AG09319 (cell line): ENCODE measurements around the gene LGALS7B.

ENCODE experiments used
- DNase-seq: peaks from one replicate; pipeline ENCODE4 v3.0.0-alpha.2; 2010; ENCODE audit warnings: low read depth; ENCODE audit errors: extremely low read depth
- CTCF ChIP-seq: IDR thresholded peaks from 2 replicates; pipeline ENCODE4 v1.5.1; 2011; ENCODE audit warnings: low read depth, mild to moderate bottlenecking, inconsistent platforms, low read length, moderate library complexity

LGALS7B gene

GRCh38 chr19:38788478-38789243 is at the start of gene LGALS7B:
Gene LGALS7B (plus strand): TSS chr19:38789200. CDS start chr19:38789227, 27 bp downstream.
- DNase-seq: no peak
- TF ChIP-seq CTCF: no peak

- no peak for DNase-seq
- no peak for TF ChIP-seq CTCF
These were observed 49.4 kb upstream of the LGALS7B start for GRCh38 chr19:38739440-38740256.

- no peak for DNase-seq
- no peak for TF ChIP-seq CTCF
These were observed 48.8 kb upstream of the LGALS7B start for GRCh38 chr19:38740257-38740592.

GRCh38 chr19:38740932-38741331 is 48.1 kb upstream of the LGALS7B start:
- TF ChIP-seq CTCF: no peak
- DNase-seq: no peak

GRCh38 chr19:38741670-38742069 is 47.3 kb upstream of the LGALS7B start:
- DNase-seq: no peak
- TF ChIP-seq CTCF: no peak

GRCh38 chr19:38742296-38742695 is 46.7 kb upstream of the LGALS7B start:
- TF ChIP-seq CTCF: no peak
- DNase-seq: no peak

GRCh38 chr19:38742906-38743305 is 46.1 kb upstream of the LGALS7B start:
- DNase-seq: no peak

More at GRCh38 chr19:38742906-38743305, 46.1 kb upstream of the LGALS7B start:
- TF ChIP-seq CTCF: no peak
